HG03108 (cell line): ENCODE measurements around the gene TLDC2.
"Not testable (repeated sequence)": the region's sequence is repeated elsewhere in the genome, so short reads cannot be mapped to it uniquely, and the experiment has no call there.

Source experiments
- ATAC-seq: cut with Tn5 transposase; IDR thresholded peaks from one replicate; pipeline ENCODE4 v1.9.1; 2021; ENCODE audit warnings: moderate library complexity; ENCODE audit not compliant: unreplicated experiment

The TLDC2 gene

DNA sequence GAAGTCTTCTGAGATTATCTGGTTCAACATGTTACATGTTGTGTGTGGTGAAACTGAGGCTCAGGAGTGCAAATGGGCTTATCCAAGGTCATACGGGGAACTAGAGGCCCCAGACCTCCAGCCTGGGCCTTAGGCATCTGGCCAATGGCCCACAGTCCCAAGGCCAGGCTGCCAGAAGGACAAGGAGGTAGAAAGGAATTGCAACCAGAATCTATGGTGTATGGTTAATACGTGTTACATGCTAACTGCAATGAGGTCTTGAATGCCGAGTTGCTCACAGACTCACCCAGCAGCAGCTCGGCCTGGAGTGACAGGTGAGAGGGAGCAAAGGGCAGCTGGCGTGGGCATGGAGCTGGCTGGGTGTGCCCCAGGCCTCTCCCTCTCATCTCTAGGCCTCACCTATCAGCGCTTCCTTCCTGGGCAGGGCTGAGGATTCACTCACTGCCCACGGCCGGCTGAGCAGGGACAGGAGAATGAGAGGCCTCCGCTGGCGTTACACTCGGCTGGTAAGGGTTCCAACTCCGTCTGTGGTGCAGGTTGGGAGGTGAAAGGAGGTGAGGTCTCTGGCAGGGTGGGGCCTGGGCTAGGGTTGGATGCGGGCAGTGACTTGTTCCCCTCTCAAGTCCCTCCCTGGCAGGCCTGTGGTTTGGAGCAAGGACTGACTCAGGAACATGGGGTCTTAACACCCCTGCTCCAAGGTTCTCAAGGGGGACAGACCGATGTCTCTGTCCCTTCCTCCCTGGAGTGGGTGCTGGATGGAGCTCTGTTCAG lies at the start of gene TLDC2:
TLDC2 (plus strand) TSS at position 437 of the 771 bp plus-strand sequence; CDS start at position 474, 37 bp downstream.
- no peak for ATAC-seq

DNA sequence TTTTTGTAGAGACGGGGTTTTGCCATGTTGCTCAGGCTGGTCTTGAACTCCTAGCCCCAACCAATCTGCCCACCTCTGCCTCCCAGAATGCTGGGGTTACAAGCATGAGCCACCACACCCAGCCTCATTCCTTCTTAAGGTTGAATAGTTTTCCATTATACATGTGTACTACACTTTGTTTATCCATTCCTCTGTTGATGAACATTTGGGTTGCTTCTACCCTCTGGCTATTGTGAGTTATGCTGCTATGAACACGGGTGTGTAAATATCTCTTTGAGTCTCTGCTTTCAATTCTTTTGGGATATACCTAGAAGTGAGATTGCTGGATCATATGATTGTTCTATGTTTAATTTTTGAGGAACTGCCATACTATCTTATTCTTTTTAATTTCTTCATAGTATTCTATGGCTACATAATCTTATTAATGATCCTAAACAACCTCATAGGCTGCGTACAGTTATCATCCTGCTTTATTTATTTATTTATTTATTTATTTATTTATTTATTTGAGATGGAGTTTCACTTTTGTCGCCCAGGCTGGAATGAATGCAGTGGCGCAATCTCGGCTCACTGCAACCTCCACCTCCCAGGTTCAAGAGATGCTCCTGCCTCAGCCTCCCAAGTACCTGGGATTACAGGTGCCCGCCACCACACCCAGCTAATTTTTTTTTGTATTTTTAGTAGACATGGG lies 49.2 kb upstream of the TLDC2 start:
- ATAC-seq = no peak

DNA sequence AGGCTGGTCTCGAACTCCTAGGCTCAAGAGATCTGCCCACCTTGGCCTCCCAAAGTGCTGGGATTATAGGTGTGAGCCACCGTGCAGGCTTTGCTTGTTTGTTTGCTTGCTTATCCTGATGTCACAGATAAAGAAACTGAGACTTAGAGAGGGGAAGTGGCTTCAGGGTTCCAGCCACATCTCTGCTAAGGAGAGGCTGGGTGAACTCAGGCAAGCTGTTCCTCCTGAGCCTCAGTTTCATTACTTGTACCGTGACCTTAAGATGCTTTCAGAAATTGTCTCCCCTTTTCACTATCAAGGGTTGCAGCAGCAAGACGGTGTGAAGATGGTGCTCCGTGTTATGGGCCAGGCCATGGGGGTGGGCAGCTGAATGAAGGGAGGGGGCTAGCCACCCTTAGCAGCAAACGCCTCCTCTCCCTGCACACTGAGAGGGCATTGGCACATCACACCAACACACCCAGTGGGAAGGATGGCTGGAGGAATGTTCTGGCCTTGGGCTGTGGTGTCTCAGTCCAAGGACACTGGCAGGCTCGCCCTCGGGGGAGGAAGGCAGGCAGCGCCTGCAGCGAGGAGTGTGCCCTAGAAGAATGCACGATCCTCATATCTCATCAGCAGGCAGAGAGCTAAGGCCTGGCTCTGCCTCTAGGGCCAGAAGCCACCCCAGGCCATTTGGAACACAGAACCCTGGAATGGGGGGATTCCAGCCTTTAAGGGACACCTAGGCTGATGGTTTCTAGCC lies 48.2 kb upstream of the TLDC2 start:
- ATAC-seq = peak; percentile 87

DNA sequence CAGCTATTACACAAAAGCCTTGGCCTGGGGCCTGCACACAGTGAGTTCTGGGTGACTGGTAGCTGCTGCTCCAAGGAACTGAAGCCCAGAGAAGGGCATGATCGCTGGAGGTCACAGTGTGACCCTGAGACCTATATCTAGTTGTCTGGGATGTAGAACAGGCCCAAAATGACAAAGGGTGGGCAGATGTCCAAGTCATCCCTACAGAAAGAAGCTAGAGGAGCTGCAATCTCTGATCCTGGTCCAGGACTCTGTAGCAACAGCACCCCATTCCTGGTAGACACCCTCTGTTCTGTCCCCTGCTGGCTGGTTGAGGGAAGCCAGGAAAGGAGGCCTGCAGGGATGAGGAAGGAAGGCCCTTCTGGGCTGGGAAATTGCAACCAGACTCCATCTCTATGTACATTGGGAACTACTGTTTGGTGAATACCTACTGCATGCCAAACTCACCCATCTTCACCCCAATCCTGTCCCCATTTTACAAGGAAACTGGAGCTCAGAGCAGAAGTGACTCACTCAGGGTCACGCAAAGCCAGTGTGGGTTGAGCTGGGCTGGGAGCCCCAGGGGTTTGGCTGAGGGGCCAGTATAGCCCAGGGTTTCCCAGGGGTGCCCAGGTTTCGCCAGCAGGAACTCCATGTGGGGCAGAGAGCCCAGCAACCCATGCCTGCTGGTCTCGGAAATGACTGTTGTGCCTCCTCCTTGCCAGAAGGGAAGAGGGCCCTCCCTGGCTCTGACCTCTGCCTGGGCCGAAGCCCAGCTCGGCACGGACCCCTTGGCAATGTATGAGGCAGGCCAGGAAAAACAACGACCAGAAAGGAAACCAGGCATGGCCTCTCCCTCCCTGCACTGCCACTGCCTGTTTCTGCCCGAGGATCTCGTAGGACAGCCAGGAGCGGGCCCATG lies 44.9 kb upstream of the TLDC2 start:
- ATAC-seq = no peak

DNA sequence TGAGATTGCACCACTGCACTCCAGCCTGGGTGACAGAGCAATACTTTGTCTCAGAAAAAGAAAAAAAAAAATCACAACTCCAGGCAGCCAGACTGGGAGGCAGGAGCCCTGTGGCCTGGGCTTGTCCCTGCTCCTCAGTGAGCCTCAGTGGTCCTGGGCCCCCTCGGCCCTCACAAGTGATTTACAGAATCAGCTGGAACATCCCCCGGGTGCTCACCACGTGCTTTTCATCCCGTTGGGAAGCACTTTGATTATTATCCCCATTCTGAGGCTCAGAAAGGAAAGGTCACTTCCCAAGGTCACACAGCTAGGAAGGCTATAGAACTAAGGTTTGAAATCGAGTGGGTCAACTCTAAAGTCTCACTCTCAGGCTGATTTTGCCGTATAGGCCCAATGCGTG lies 43.1 kb upstream of the TLDC2 start:
- no peak for ATAC-seq

DNA sequence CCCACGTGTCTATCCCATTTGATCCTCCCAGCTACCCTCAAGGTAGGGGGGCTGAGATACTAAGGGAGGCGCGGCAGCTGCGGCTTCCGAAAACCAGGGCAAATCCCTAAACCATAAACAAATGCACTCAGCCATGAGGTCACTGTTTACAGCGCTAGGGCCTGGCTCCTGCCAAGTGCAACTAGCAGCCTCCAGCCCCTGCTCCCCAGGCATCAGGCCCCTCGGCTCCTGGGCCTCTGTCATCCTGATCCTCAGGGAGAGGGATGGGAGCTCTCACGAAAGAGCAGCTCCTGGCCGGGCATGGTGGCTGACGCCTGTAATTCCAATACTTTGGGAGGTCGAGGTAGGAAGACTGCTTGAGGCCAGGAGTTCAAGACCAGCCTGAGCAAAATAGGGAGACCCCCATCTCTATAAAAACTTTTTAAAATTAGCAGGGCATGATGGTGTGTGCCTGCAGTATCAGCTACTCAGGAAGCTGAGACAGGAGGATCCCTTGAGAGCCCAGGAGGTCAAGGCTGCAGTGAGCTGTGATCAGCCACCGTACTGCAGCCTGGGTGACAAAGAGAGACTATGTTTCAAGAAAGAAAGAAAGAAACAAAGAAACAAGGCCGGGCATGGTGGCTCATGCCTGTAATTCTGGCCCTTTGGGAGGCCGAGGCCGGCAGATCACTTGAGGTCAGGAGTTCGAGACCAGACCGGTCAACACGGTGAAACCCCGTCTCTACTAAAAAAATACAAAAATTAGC lies 42.5 kb upstream of the TLDC2 start:
- no peak for ATAC-seq

DNA sequence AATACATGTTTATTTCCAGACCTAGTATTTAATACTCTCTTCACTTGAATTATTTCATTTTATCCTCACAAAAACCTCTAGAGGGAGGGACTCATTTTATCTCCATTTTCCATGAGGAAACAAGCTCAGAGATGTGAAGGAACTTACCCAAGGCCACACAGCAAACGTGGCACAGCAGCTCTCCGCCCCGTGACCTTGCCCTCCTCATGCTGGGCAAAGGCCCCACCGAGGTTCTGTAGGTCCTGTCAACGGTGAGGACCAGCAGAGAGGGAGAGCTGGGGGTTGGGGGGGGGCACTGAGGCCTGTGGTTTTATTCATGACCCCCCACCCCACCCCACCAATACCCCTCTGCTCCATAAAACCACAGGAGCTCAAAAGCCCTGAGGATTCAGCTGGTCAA lies 40.9 kb upstream of the TLDC2 start:
- no peak for ATAC-seq

DNA sequence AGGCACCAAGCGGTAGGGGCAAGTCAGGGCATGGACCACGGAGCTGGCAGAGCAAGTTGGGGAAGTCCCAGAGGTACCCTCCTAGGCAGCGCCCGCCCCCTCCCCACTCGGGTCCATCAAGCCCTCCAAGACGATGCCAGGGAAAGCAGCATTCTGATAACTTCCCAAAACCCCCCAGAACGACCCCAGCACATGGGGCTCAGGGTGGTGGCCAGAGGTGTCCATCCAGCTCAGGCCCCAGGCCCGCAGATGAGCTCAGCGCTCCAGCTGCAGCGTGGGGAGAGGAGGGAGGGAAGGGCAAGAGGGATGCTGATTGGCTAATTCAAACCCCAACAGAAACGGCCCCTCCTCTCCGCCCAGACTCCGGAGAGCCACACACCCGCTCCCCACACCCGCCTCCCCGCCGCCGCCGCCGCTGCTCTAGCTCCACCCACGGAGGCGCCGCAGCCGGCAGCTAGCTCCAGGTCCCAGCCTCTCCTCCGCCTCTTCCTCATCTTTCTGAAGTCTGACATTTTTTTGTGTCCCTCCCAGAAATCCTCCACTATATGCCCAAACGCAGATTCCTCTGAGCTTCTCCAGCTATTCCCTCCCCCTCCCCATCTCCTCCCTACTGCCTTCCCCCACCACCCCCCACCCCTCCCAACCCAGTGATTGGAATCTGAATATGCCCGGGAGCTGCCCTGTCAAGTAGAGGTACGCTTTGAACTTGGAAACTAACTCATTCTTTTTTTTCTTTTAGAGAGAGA lies 40.3 kb upstream of the TLDC2 start:
- ATAC-seq = peak; percentile 74

DNA sequence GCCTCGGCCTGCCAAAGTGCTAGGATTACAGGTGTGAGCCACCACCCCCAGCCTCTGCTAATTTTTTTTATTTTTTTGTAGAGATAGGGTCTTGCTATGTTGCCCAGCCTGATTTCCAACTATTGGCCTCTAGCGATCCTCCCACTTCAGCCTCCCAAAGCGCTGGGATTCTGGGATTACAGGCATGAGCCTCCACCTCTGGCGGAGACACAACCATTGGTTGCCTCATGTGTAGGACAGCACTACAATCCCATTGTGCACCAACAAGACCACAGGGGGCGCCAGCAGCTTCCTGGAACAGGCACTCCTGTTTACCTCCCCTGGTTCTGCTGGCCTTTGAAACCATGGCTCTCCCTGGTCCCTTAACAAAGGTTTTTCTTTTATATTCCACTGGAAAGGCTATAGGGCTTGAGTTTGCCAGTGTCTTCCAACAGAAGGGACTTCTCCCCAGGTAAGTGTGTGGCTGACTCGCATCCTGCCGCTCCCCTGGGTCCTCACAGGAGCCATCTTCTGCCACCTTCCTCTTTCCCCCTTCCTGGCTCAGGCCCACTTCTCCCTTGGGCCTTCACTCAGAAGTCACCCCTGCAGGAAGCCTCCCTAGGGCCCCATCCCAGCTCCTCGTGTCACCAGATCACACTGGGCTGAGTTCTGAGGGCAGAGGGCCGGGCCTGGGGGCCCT lies 39.2 kb upstream of the TLDC2 start:
- ATAC-seq = no peak

DNA sequence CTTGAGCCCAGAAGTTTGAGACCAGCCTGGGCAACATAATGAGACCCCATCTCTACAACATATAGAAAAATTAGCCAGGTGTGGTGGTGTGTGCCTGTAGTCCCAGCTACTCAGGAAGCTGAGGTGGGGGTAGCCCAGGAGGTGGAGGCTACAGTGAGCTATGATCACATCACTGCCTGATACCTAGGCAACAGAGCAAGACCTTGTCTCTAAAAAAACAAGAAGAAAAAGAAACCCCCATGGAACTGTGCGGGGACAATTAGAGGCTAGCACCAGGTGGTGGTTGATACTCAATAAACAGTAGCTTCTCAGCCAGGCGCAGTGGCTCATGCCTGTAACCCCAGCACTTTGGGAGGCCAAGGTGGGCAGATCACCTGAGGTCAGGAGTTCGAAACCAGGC lies 37.6 kb upstream of the TLDC2 start:
- not testable (repeated sequence) for ATAC-seq

DNA sequence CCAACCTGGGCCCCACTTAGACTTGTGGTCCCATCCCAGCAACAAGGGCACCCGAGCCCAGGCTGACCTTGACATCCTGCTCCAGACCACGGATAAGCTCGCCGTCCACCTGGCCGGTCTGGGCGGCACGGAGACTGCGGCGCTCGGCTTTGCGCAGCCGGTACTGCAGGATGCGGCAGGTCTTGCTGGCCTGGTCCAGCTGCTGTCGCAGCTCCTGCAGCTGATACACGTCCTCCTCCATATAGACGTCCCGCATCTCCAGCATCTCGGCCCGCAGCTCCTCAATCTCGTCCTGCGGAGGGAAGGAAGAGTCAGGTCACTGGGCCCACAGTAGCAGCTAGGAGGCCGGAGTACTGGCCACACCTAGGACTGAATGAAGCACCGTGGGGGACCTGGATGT lies 36.8 kb upstream of the TLDC2 start:
- ATAC-seq = no peak

DNA sequence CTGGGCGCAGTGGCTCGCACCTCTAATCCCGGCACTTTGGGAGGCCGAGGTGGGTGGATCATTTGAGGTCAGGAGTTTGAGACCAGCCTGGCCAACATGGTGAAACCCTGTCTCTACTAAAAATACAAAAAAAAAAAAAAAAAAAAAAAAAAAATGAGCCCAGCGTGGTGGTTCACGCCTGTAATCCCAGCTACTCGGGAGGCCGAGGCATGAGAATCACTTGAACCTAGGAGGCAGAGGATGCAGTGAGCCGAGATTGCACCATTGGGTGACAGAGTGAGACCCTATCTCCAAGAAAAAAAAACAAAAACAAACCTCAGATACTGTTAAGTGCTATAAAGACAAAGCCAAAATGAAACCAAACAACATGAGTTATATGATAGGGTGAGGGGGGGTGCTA lies 34.9 kb upstream of the TLDC2 start:
- not testable (repeated sequence) for ATAC-seq

DNA sequence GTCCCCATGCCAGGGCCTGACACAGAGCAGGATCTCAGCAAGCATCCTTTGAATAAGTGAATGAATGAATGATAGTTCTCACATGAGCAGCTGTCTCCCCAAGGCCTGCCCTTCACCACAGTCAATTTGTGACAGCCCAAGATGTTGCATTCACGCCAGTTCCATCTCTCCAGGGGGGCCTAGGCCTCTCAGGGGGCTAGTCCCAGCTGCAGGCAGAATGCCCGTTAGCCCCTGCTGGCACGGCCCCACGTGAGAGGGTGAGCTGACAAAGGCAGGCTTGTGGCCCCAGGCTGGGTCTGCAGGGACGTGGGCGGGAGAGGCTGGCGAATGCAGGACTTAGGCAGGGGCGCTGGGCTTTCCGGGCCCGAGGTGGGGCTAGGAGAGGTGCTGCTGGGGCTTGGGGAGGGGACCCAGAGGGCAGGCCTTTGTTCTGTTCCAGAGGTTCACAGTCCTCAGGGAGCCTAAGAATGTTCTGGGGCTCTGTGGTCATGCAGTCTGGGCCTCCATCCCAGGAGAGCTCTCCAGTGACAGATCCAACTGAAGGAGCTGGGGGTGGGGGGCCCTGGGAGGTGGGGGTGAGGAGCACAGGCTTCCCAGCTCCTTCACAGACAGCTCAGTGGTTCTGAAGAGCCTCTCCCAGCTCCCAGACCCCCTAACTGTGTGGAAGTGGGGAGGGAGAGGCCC lies 30.5 kb upstream of the TLDC2 start:
- no peak for ATAC-seq

DNA sequence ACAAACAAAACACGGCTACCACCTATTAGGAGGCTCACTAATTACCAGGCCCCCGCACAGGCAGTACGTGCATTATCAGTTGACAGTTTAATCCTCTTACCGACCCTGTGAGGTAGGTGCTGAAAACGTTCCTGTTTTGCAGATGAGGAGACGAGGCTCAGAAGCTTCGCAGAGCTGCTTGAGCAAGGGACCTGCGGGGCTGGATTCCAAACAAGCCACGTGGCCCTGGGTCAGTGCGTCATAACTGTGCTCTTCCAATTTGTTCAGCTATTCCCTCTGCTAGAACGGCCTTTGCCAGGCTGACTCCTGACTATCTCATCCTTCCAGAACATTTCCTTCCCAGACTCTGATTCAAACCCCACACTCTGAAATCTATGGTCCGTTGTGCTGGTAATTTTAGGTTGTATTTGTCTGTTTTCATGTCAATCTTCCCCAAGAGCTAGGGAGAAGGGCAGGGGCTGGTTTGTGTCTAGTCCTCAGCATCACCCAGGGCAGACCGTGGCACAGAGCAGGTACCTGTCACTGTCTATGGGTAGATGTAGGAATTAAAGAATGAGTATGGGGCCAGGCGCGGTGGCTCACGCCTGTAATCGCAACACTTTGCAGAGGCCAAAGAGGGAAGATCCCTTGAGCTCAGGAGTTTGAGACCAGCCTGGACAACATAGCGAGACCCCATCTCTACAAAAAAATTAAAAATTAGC lies 28.8 kb upstream of the TLDC2 start:
- ATAC-seq = no peak

DNA sequence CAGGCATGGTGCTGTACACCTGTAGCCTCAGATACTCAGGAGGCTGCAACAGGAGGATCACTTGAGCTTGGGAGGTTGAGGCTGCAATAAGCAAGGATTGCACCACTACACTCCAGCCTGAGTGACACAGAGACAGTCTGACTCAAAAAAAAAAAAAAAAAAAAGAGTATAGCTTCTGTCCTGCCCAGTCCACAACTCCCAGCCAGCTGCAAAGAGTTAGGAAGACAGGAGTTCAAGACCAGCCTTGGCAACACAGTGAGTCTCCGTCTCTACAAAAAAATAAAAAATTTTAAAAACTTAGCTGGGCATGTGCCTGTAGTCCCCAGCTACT lies 28.3 kb upstream of the TLDC2 start:
- ATAC-seq = no peak

DNA sequence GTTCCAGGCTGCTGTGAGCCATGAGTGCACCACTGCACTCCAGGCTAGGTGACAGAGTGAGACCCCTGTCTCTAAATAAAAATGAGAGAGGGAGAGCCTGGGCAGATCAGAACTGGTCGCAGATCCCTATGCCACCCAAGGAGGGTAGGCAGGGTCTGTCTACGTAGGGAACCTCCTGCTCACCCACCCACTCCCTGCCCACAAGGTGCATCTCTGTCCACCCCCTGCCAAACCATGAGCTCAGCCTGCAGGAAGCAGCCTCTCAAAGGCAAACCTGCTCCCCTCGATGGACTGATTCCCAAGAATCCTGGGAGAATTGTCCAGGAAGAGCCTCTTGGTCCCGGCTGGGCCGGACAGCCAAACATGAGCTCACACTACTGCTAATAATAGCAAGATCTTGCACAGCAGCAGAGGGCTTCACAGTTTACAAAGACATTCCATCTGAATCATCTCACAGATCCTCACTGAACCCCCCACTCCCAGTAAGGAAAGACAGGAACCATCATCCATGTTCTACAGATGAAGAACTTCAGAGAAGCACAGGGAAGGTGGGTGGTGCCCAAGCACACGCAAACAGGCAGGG lies 27.8 kb upstream of the TLDC2 start:
- no peak for ATAC-seq

DNA sequence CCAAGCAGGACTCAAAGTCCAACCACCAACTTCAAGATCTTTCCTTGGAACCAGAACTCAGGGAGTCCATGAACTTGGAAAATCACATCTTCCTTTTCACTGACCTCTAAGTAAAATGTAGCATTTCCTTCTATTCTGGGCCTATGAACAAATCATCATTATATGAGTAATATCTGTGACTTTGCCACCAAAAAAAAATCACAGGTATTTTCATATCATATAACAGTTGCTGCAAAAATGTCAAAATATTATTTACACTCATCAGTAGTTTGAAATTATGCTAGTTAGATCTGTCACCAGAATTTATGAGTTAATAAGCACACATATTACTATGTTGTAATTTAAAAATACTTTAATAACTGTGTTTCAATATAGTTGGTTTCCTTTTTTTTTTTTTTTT lies 27.3 kb upstream of the TLDC2 start:
- no peak for ATAC-seq
